Liver (tissue), 9 donors: ENCODE measurements around the gene ARVCF. TPM values are rescaled to one million over a fixed set of nuclear protein-coding genes. Genes with fewer than 3 reads are reported as not detected.

Experiments
- DNase-seq: peaks from one replicate; pipeline ENCODE4 v3.0.0-alpha.2; 2017; ENCODE audit warnings: low spot score
- H3K27ac ChIP-seq, 2 donors: one replicate each; pipeline ENCODE4 v1.7.0; 2013; ENCODE audit warnings: inconsistent platforms in 2 of 2, low read length in 2 of 2, control low read depth in 1 of 2, low read depth in 1 of 2, mild to moderate bottlenecking in 1 of 2
- H3K27me3 ChIP-seq, 4 donors: one replicate each; pipeline versions ENCODE4 v1.6.1 to v1.7.0; 2013; ENCODE audit warnings: low read length in 3 of 4, inconsistent platforms in 1 of 4, mild to moderate bottlenecking in 1 of 4, moderate library complexity in 1 of 4; ENCODE audit not compliant: control insufficient read depth in 4 of 4, insufficient read depth in 4 of 4
- H3K36me3 ChIP-seq, 4 donors: one replicate each; pipeline versions ENCODE4 v1.6.1 to v1.7.0; 2013; ENCODE audit warnings: low read length in 3 of 4, mild to moderate bottlenecking in 3 of 4, low read depth in 1 of 4, moderate library complexity in 1 of 4; ENCODE audit not compliant: control insufficient read depth in 4 of 4, insufficient read depth in 3 of 4
- H3K4me1 ChIP-seq, 4 donors: one replicate each; pipeline versions ENCODE4 v1.6.1 to v1.7.0; 2013; ENCODE audit warnings: low read length in 3 of 4, mild to moderate bottlenecking in 3 of 4, moderate library complexity in 1 of 4; ENCODE audit not compliant: control insufficient read depth in 4 of 4, insufficient read depth in 4 of 4
- H3K4me3 ChIP-seq, 3 donors: one replicate each; pipeline versions ENCODE4 v1.6.1 to v1.7.0; 2013; ENCODE audit warnings: low read length in 3 of 3, control low read depth in 1 of 3, low read depth in 1 of 3, mild to moderate bottlenecking in 1 of 3
- H3K9ac ChIP-seq, 2 donors: one replicate each; pipeline ENCODE4 v1.7.0; 2013; ENCODE audit warnings: low read length in 2 of 2, mild to moderate bottlenecking in 2 of 2, moderate library complexity in 2 of 2, control low read depth in 1 of 2, low read depth in 1 of 2
- H3K9me3 ChIP-seq, 4 donors: one replicate each; pipeline versions ENCODE4 v1.6.1 to v1.7.0; 2013; ENCODE audit warnings: low read length in 3 of 4; ENCODE audit not compliant: control insufficient read depth in 4 of 4
- EGR1 ChIP-seq, 2 donors: IDR thresholded peaks; 2 replicates each; pipeline ENCODE4 v1.6.1; 2016 to 2018; ENCODE audit warnings: antibody characterized with exemption in 2 of 2, low read depth in 2 of 2
- FOXA1 ChIP-seq: IDR thresholded peaks from 2 replicates; pipeline ENCODE4 v1.6.1; 2016; ENCODE audit warnings: antibody characterized with exemption
- FOXA2 ChIP-seq: IDR thresholded peaks from 2 replicates; pipeline ENCODE4 v1.6.1; 2016; ENCODE audit warnings: antibody characterized with exemption
- GABPA ChIP-seq, 2 donors: IDR thresholded peaks in 1 of 2; conservative IDR thresholded peaks in 1 of 2; 2 replicates each; pipeline ENCODE4 v1.6.1; 2016; ENCODE audit warnings: antibody characterized with exemption in 2 of 2, mild to moderate bottlenecking in 1 of 2, moderate library complexity in 1 of 2
- HNF4A ChIP-seq, 2 donors: conservative IDR thresholded peaks; 2 replicates each; pipeline ENCODE4 v1.6.1; 2016; ENCODE audit warnings: antibody characterized with exemption in 2 of 2, mild to moderate bottlenecking in 2 of 2
- HNF4G ChIP-seq: IDR thresholded peaks from 2 replicates; pipeline ENCODE4 v1.6.1; 2016; ENCODE audit warnings: antibody characterized with exemption
- JUND ChIP-seq, 2 donors: IDR thresholded peaks; 2 replicates each; pipeline ENCODE4 v1.6.1; 2016; ENCODE audit warnings: antibody characterized with exemption in 2 of 2
- NR2F2 ChIP-seq: IDR thresholded peaks from 2 replicates; pipeline ENCODE4 v1.6.1; 2016; ENCODE audit warnings: antibody characterized with exemption
- RAD21 ChIP-seq, 2 donors: IDR thresholded peaks; 2 replicates each; pipeline ENCODE4 v1.6.1; 2016; ENCODE audit warnings: antibody characterized with exemption in 2 of 2, mild to moderate bottlenecking in 2 of 2
- RXRA ChIP-seq, 2 donors: IDR thresholded peaks; 2 replicates each; pipeline ENCODE4 v1.6.1; 2017 to 2018; ENCODE audit warnings: antibody characterized with exemption in 2 of 2, mild to moderate bottlenecking in 1 of 2
- SP1 ChIP-seq: IDR thresholded peaks from 2 replicates; pipeline ENCODE4 v1.6.1; 2018; ENCODE audit warnings: antibody characterized with exemption, mild to moderate bottlenecking
- TAF1 ChIP-seq: conservative IDR thresholded peaks from 2 replicates; pipeline ENCODE4 v1.6.1; 2016; ENCODE audit warnings: antibody characterized with exemption, mild to moderate bottlenecking
- WGBS: extraction: QIAGEN DNeasy Blood & Tissue Kit; methylation state at CpG from one replicate; pipeline ENCODE4 v1.1.7; 2013; 5-methylcytosine and 5-hydroxymethylcytosine counted together
- polyA plus RNA-seq, 2 donors: library from polyadenylated mRNA; stranded (reverse) in 1 of 2; unstranded in 1 of 2; fragments of 200-250 nt in 1 of 2; fragments of >200 nt in 1 of 2; fragmentation: Nextera tagmentation in 1 of 2; extraction: Ambion mirVana in 1 of 2; gene quantifications; one replicate each; pipeline versions ENCODE4 v1.2.1 to v1.2.3, GENCODE V29; 2013 to 2015
- total RNA-seq, 2 donors: library from RNA; depleted of rRNA; stranded (reverse); fragments of >200 nt; gene quantifications; one replicate each; pipeline ENCODE4 v1.2.3, GENCODE V29; 2014
- TF ChIP-seq, protein P1 (sequence below): IDR thresholded peaks from 2 replicates; pipeline ENCODE4 v1.6.1; 2016; ENCODE audit warnings: antibody characterized with exemption, mild to moderate bottlenecking
- TF ChIP-seq, protein P2 (sequence below): IDR thresholded peaks from 2 replicates; pipeline ENCODE4 v1.6.1; 2016; ENCODE audit warnings: antibody characterized with exemption
- TF ChIP-seq, protein P3 (sequence below): IDR thresholded peaks from 2 replicates; pipeline ENCODE4 v1.6.1; 2016; ENCODE audit warnings: antibody characterized with exemption
- TF ChIP-seq, protein P4 (sequence below): fragments of 150-350 bp; IDR thresholded peaks from 2 replicates; pipeline ENCODE4 v1.5.1; 2017; ENCODE audit warnings: improper control_type of control experiment, low read depth, low read length; ENCODE audit not compliant: missing input control
- donor health status: healthy.
- donor health status: healthy.
- donor health status: healthy.
- donor health status: healthy.
- donor health status: healthy.

Gene ARVCF
- total and polyA plus RNA-seq, 4 donors: 3.8 to 48.8 (median 26.1) TPM

DNA sequence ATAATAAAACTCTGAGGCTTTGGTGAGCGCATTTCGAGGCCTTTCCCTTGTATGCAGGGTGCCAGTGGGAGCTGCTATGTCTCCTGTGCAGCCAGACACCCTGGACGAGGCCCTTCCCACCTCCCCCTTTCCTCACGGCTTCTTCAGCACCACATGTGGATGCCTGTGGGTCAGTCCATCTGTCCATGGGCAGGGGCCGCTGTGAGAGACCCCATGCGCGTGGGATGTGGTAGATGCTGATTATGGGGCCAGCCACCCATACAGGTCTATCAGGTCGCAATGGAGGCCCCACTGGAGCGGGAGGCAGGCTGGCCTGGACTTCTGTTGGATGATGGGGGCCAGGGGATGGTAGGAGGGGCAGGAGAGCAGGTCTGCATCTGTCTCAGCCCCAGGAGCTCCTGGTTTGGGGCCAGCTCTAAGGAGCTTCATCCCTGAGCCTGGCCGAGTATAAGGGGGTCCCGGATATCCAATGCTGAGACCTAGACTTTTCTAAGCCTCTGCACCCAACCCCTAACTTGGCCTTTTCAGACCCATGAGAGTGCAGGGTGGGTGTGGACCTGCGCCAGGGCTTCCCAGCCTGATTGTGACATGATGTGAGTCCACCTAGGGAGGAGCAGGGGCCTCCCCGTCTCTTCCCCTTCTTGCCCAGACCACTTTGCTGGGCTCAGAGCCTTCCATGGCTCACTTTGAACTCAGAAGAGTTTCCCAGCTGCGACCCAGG lies 49.4 kb upstream of the ARVCF start:
- no peak overlapping the region for H3K27ac ChIP-seq
- no peaks in the 10 kb centered on the region for H3K27me3 ChIP-seq
- no peak for DNase-seq
- TF ChIP-seq TAF1: no peak
- no peak for TF ChIP-seq RAD21 (IDR thresholded peaks at IDR 0.05)
- no peak overlapping the region for H3K9ac ChIP-seq
- H3K36me3 ChIP-seq: peaks cover 3 to 35% (median 14%) of the 10 kb centered on the region in 4 donors
- 92% methylated on average over 14 of the region's 14 CpGs for whole genome bisulfite sequencing
- no peaks in the 10 kb centered on the region for H3K4me1 ChIP-seq
- H3K4me3 ChIP-seq: no peak overlapping the region
- no peaks in the 10 kb centered on the region for H3K9me3 ChIP-seq

DNA sequence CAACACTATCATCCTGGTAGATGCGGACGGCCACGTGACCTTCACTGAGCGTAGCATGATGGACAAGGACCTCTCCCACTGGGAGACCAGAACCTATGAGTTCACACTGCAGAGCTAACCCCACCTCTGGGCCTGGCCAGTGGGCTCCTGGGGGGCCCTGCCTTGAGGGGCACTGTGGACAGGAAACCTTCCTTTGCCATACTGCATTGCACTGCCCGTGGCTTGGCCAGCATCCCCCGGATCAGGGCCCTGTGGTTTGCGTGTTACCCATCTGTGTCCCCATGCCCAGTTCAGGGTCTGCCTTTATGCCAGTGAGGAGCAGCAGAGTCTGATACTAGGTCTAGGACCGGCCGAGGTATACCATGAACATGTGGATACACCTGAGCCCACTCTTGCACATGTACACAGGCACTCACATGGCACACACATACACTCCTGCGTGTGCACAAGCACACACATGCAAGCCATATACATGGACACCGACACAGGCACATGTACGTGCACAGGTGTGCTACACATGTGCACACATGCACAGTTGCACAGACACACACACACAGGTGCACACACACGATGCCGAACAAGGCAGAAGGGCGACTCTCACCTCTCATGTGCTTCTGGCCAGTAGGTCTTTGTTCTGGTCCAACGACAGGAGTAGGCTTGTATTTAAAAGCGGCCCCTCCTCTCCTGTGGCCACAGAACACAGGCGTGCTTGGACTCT lies 48.1 kb upstream of the ARVCF start:
- Histone ChIP-seq H3K4me1 (no peaks in the 10 kb centered on the region), H3K27me3 (no peaks in the 10 kb centered on the region), H3K4me3 (no peak overlapping the region), H3K27ac (no peak overlapping the region), H3K9me3 (no peaks in the 10 kb centered on the region), H3K9ac (no peak overlapping the region), H3K36me3 (peaks cover 3 to 40% (median 16%) of the 10 kb centered on the region in 4 donors)
- WGBS: 93% methylated on average over 18 of the region's 18 CpGs
- no peak for DNase-seq
- TF ChIP-seq FOXA1 (no peak), FOXA2 (no peak), RAD21 (IDR thresholded peaks at IDR 0.05) (no peak), EGR1 (IDR thresholded peaks at IDR 0.05; ENCODE audit: low read depth in 2 of 2) (no peak), RXRA (IDR thresholded peaks at IDR 0.05) (no peak), HNF4G (no peak), GABPA (IDR thresholded peaks at IDR 0.05 in 1 of 2, conservative IDR thresholded peaks at IDR 0.05 in 1 of 2) (no peak), JUND (IDR thresholded peaks at IDR 0.05) (no peak), SP1 (no peak), NR2F2 (no peak), HNF4A (conservative IDR thresholded peaks at IDR 0.05) (no peak)
- TF ChIP-seq, protein P1, sequence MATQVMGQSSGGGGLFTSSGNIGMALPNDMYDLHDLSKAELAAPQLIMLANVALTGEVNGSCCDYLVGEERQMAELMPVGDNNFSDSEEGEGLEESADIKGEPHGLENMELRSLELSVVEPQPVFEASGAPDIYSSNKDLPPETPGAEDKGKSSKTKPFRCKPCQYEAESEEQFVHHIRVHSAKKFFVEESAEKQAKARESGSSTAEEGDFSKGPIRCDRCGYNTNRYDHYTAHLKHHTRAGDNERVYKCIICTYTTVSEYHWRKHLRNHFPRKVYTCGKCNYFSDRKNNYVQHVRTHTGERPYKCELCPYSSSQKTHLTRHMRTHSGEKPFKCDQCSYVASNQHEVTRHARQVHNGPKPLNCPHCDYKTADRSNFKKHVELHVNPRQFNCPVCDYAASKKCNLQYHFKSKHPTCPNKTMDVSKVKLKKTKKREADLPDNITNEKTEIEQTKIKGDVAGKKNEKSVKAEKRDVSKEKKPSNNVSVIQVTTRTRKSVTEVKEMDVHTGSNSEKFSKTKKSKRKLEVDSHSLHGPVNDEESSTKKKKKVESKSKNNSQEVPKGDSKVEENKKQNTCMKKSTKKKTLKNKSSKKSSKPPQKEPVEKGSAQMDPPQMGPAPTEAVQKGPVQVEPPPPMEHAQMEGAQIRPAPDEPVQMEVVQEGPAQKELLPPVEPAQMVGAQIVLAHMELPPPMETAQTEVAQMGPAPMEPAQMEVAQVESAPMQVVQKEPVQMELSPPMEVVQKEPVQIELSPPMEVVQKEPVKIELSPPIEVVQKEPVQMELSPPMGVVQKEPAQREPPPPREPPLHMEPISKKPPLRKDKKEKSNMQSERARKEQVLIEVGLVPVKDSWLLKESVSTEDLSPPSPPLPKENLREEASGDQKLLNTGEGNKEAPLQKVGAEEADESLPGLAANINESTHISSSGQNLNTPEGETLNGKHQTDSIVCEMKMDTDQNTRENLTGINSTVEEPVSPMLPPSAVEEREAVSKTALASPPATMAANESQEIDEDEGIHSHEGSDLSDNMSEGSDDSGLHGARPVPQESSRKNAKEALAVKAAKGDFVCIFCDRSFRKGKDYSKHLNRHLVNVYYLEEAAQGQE: no peak
- TF ChIP-seq, protein P2, sequence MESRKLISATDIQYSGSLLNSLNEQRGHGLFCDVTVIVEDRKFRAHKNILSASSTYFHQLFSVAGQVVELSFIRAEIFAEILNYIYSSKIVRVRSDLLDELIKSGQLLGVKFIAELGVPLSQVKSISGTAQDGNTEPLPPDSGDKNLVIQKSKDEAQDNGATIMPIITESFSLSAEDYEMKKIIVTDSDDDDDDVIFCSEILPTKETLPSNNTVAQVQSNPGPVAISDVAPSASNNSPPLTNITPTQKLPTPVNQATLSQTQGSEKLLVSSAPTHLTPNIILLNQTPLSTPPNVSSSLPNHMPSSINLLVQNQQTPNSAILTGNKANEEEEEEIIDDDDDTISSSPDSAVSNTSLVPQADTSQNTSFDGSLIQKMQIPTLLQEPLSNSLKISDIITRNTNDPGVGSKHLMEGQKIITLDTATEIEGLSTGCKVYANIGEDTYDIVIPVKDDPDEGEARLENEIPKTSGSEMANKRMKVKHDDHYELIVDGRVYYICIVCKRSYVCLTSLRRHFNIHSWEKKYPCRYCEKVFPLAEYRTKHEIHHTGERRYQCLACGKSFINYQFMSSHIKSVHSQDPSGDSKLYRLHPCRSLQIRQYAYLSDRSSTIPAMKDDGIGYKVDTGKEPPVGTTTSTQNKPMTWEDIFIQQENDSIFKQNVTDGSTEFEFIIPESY: no peak
- TF ChIP-seq, protein P3, sequence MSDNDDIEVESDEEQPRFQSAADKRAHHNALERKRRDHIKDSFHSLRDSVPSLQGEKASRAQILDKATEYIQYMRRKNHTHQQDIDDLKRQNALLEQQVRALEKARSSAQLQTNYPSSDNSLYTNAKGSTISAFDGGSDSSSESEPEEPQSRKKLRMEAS: no peak
- TF ChIP-seq, protein P4, sequence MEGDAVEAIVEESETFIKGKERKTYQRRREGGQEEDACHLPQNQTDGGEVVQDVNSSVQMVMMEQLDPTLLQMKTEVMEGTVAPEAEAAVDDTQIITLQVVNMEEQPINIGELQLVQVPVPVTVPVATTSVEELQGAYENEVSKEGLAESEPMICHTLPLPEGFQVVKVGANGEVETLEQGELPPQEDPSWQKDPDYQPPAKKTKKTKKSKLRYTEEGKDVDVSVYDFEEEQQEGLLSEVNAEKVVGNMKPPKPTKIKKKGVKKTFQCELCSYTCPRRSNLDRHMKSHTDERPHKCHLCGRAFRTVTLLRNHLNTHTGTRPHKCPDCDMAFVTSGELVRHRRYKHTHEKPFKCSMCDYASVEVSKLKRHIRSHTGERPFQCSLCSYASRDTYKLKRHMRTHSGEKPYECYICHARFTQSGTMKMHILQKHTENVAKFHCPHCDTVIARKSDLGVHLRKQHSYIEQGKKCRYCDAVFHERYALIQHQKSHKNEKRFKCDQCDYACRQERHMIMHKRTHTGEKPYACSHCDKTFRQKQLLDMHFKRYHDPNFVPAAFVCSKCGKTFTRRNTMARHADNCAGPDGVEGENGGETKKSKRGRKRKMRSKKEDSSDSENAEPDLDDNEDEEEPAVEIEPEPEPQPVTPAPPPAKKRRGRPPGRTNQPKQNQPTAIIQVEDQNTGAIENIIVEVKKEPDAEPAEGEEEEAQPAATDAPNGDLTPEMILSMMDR: no peak
